Astrocyte of the cerebellum (primary cell): ENCODE results near the gene DDX1.

Source experiments
- DNase-seq: peaks from one replicate; pipeline ENCODE4 v3.0.0-alpha.2; 2011; ENCODE audit warnings: low read depth
- H3K4me3 ChIP-seq: 2 replicates; pipeline ENCODE4 v1.5.1; 2011; ENCODE audit warnings: mild to moderate bottlenecking, low read depth, low read length, moderate library complexity
- in situ Hi-C: cut with HindIII; loops from 2 replicates; pipeline ENCODE4 v1.10.0; 2017; ENCODE audit warnings: low sequenced_read_pairs
- TF ChIP-seq, protein P1 (sequence below): IDR thresholded peaks from 2 replicates; pipeline ENCODE4 v1.5.1; 2012; ENCODE audit warnings: low read length, low read depth, moderate library complexity, mild to moderate bottlenecking; ENCODE audit errors: missing control alignments

DDX1 gene

DNA sequence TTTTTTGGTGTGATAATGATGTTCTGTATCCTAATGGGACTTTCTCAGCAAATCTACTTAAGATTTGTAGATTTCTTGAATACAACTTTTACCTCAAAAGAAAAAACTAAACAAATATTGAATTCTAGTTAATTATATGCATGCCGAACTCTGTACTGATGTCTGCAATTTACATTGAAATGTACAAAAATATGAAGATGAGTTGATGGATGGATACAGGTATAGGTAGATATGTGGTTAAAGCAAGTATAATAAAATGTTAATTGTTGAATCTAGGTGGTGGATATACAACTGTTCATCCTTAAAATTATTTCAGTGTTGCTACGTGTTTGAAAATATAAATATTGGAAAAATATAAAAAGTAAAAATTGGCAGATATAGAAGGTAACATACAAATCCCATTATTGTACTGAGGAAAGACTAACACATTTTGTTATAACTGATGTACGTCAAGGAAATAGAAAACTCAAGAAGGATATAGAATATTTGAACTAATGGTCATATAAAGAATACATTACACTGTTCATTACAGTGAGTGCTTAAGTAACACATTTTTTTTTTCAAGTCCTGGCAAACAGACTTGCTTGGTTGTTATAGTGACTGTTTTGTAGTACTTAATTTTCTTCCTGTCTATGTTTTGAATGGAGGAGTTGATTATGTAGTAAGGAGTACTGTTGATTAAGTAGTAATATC lies 33.8 kb downstream of the DDX1 start:
- TF ChIP-seq, protein P1, sequence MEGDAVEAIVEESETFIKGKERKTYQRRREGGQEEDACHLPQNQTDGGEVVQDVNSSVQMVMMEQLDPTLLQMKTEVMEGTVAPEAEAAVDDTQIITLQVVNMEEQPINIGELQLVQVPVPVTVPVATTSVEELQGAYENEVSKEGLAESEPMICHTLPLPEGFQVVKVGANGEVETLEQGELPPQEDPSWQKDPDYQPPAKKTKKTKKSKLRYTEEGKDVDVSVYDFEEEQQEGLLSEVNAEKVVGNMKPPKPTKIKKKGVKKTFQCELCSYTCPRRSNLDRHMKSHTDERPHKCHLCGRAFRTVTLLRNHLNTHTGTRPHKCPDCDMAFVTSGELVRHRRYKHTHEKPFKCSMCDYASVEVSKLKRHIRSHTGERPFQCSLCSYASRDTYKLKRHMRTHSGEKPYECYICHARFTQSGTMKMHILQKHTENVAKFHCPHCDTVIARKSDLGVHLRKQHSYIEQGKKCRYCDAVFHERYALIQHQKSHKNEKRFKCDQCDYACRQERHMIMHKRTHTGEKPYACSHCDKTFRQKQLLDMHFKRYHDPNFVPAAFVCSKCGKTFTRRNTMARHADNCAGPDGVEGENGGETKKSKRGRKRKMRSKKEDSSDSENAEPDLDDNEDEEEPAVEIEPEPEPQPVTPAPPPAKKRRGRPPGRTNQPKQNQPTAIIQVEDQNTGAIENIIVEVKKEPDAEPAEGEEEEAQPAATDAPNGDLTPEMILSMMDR: no peak
- in situ Hi-C loops: no loop called here

DNA sequence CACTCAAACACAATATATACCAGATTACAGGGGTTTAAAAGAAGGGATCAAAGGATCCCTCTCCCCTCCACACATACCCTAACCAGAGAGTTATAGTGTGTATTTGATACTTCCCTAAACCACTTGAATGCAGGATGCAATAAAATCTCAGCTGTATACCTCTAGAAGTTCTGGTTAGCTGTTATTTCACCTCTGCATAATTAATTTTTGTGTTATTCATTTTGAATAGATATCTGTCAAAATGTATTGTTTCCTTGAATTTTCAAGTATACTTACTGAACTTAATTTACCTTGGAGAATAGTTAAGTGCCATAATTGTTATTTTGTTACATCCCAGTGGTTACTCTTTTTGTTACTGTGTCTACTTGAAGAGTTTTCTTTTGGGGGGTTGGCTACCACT lies 34.5 kb downstream of the DDX1 start:
- in situ Hi-C loops: no loop called here
- no peak overlapping the region for H3K4me3 ChIP-seq
- DNase-seq: no peak
- TF ChIP-seq, protein P1: no peak

More for the DNA sequence above, 33.8 kb downstream of the DDX1 start:
- no peak overlapping the region for H3K4me3 ChIP-seq
- no peak for DNase-seq

DNA sequence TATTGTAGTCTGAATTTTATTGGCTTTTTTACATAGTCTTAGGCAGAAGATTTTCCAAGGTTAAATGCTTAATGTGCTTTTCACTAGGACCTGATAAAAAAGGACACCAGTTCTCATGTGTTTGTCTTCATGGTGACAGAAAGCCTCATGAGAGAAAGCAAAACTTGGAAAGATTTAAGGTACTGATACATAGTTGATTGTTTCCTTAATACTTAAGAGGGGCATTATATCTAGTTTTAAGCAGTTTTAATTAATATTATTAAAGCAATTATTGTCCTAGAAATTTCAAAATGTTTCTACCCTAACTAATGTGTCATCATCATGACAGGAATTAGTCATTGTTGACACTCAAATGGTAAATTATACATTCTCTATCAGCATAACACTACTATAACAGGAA lies 35.3 kb downstream of the DDX1 start:
- no peak for DNase-seq
- no peak overlapping the region for H3K4me3 ChIP-seq
- TF ChIP-seq, protein P1: no peak
- in situ Hi-C loops: no loop called here

DNA sequence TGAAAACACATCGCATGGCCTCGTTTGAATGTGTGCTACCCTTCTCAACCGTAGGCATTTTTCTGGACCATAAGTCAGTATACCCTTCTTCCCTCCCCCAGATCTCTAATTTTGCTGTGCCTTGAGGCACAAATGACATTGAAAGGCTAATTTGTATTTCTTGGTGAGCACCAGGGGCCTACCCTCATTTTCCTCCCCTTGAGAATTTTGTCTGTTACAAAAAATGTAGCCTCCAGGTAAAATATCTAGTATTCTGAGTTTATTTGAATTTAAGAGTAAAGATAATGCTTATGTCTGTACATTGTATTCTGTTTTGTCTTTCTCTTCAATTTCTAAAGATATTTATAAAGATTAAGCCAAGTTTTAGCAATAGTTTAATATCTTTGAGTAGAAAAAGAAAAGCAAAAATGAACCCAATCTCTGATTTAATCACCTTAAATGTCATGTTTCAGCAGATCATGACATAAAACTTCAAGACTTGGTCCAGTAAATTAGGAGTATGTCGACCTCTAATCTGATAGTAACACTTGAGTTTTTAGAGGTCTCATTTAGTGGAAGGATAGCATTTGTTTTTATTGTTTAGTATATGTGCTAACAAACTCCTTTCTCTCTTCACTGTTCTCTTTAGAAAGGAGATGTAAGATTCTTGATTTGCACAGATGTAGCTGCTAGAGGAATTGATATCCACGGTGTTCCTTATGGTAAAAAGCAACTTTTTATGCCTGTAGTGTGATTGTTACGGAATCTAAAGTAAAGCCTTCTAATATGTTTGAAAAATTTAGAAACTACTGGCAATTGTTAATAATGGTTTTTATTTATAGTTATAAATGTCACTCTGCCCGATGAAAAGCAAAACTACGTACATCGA lies 36.4 kb downstream of the DDX1 start:
- H3K4me3 ChIP-seq: no peak overlapping the region
- in situ Hi-C loops: no loop called here
- TF ChIP-seq, protein P1: no peak
- no peak for DNase-seq

DNA sequence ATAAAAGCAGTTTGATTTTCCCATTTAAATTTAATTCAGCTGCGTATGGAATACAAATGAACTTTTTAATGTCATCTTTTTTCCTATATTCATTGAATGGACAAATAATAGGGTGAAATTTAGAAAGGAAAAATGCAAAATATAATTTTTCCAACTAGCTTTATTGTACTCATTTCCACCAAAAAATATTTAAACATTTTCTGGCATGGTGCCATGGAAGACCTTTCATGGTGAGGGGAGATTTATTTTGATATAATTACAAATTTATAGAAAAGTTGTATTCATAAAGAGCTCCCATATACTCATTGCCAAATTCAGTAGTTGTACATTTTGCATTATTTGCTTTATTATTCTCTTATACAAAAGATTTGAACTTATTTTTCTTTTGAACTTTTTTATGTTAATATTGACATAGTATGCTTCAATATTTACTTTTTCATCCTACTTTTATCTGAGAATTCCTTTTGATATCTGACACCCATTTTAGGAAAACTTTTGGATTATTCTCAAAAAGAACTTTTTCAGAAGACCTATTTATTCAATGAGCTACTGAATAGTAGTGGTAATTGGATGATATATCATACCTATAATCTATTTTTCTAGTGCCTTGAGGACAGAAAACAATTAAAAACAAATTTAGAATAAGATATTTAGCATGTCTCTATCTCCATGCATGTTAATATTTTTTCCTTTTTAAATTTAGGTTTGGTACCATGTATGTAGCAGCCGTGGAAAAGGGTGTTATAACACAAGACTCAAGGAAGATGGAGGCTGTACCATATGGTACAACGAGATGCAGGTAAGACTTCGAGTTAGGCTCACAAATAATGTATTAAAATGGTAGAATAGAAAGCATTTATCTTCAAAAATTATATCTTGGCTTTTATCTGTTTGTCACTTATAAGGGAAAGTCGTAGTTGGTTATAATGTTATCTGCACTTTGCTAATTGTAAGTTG lies 37.5 kb downstream of the DDX1 start:
- no peak overlapping the region for H3K4me3 ChIP-seq
- in situ Hi-C loops: no loop called here
- TF ChIP-seq, protein P1: no peak
- no peak for DNase-seq
